Activated CD4-positive, CD25-positive, alpha-beta regulatory T cell (primary cell): ENCODE data around the gene CERK.

ENCODE experiments used
- DNase-seq, 4 experiments: peaks; one replicate each; lab custom pipeline; 2025; lab: John Stamatoyannopoulos, UW

Gene CERK

GRCh38 chr22:46764779-46765485 lies 26.9 kb upstream of the CERK start:
- no peak for DNase-seq

GRCh38 chr22:46764140-46764680 lies 26.2 kb upstream of the CERK start:
- DNase-seq, result no peak

GRCh38 chr22:46763051-46763705 lies 25.1 kb upstream of the CERK start:
- DNase-seq, result no peak

GRCh38 chr22:46762238-46763050 lies 24.4 kb upstream of the CERK start, which contains the start of gene TBC1D22A:
TBC1D22A (plus strand) TSS chr22:46762650; CDS start chr22:46762787, 137 bp downstream.
- peak; percentile 92 to 96 (median 93) for DNase-seq

GRCh38 chr22:46761539-46762237 lies 23.6 kb upstream of the CERK start:
- DNase-seq, result no peak

- no peak for DNase-seq
Measured at GRCh38 chr22:46761017-46761416, 23.0 kb upstream of the CERK start.

GRCh38 chr22:46758867-46759290 lies 20.8 kb upstream of the CERK start:
- no peak for DNase-seq

GRCh38 chr22:46758121-46758520 lies 20.1 kb upstream of the CERK start:
- no peak for DNase-seq

GRCh38 chr22:46757104-46757503 lies 19.1 kb upstream of the CERK start:
- no peak for DNase-seq

- DNase-seq, result no peak
Measured at GRCh38 chr22:46756097-46756496, 18.0 kb upstream of the CERK start.

GRCh38 chr22:46755525-46755924 lies 17.5 kb upstream of the CERK start:
- no peak for DNase-seq

- DNase-seq, result no peak
Measured at GRCh38 chr22:46754826-46755225, 16.8 kb upstream of the CERK start.

- DNase-seq, result no peak
Measured at GRCh38 chr22:46754110-46754799, 16.2 kb upstream of the CERK start.

GRCh38 chr22:46753761-46754109 lies 15.7 kb upstream of the CERK start:
- no peak for DNase-seq

GRCh38 chr22:46753360-46753759 lies 15.3 kb upstream of the CERK start:
- DNase-seq, result no peak

GRCh38 chr22:46752988-46753310 lies 14.9 kb upstream of the CERK start:
- no peak for DNase-seq

GRCh38 chr22:46752286-46752987 lies 14.4 kb upstream of the CERK start:
- DNase-seq, result no peak

GRCh38 chr22:46750863-46751443 lies 12.9 kb upstream of the CERK start:
- DNase-seq, result no peak

GRCh38 chr22:46750530-46750800 lies 12.4 kb upstream of the CERK start:
- no peak for DNase-seq

GRCh38 chr22:46749682-46750529 lies 11.9 kb upstream of the CERK start:
- DNase-seq, result no peak
